Epidermal melanocyte (primary cell): ENCODE measurements around the gene HSD17B2.
A peak's percentile ranks its signal among the peaks of the same experiment; 100 is the strongest.
"Not testable (repeated sequence)": the region's sequence is repeated elsewhere in the genome, so short reads cannot be mapped to it uniquely, and the experiment has no call there.

ENCODE experiments used
- DNase-seq: peaks from one replicate; pipeline ENCODE4 v3.0.0; 2011; ENCODE audit warnings: low spot score; ENCODE audit not compliant: insufficient read length

Gene HSD17B2

DNA sequence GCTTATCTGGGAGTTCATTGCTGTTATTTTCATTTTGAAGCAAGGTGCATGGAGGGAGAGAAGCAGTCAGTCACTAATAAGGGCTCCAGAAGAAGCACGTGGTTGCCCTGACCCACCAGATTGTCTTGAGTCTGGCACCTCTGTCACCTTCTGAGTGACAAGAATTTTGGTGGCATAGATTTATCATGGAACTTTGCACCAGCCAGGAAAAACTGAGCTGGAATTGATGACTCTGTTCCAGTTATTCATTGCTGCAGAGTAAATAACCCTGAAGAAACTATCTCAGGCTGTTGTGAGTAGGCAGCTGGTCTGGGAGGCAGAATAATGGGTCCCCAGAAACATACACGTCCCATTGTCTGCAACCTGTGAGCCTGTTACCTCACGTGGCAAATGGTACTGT, 44.8 kb downstream of the HSD17B2 start:
- DNase-seq, result no peak

GRCh38 chr16:82081264-82081663, 46.2 kb downstream of the HSD17B2 start:
- DNase-seq, result no peak

- no peak for DNase-seq
These were observed 47.0 kb downstream of the HSD17B2 start for GRCh38 chr16:82082097-82082496.

- no peak for DNase-seq
These were observed 47.6 kb downstream of the HSD17B2 start for GRCh38 chr16:82082543-82083244.

DNA sequence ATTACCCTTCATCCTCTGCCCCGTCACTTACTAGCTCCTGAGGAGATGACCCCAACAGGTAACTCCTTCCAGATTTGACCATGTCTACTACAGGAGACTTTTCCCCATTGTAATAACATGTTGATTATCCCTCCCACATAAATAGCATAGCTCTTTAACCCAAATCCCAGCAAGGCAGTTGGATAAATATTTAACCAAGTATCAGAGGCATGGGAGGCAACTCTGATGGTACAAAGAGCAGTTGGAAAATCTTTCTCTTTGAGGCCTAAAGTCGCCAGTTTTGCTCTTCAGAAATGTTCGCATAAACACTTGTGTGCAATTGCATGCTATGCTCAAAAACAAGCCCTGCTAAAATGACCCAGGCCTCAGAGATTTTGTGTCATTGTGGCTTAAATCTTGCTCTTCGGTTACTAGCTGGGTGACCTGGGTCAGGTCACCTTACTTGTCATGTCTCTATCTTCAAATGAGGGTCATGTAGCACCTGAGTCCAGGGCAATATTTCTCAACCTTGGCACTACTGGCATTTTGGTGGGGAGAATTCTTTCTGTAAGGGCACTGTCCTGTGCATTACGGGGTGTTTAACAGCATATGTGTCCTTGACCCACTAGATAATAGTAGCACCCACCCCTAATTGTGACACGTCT, 48.8 kb downstream of the HSD17B2 start:
- no peak for DNase-seq

DNA sequence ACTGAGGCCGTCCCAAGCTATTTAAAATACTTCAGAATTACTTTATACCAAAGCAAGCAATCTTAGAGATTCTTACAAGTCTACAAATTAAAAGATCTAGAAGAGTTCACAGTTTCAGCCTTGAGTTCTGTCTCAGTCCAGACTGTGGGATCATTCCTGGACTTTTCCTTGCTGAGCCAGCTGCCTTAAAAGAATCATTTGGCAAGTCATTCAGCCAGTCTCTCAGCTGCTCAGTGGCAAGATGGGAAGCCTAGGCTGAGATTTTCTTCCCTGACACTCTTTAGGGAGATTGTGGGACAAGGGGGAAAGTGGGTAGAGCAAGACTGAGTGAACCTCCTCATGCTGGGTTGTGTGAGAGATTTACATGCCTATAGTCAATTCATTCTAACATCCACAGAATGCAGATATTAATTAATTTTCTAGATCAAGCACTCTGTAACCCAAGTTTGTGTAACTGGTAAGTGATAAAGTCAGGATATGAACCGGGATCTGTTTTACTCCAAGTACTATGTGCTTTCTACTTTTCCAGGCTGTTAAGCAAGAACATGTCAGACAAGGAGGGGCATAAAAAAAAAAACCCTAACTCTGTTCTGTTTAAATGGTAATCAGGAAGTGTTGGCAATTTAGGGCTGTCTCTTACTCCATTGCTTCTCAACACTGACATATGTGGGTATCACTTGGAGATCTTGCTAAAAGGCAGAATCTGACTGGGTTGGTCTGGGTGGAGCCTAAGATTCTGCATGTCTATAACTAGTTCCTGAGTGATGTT, 50.1 kb downstream of the HSD17B2 start:
- DNase-seq, result no peak

DNA sequence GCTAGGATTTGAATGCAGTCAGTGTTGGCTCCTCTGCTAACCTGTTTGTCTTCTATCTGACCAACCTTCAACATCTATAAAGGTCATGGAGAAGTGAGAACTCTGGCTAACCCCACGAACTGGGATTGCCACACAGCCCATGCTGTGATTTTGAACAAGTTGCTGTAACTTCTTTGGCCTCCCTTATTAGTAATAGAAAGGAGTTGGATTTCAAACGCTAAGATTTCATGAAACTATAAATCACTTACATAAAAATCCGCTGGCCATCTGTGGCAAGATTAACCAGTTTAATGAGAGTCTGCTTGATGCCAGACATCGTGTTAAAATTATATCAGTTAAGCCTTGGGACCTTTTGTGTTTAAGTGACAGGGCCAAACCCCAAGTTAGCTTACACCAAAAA, 53.4 kb downstream of the HSD17B2 start:
- no peak for DNase-seq

DNA sequence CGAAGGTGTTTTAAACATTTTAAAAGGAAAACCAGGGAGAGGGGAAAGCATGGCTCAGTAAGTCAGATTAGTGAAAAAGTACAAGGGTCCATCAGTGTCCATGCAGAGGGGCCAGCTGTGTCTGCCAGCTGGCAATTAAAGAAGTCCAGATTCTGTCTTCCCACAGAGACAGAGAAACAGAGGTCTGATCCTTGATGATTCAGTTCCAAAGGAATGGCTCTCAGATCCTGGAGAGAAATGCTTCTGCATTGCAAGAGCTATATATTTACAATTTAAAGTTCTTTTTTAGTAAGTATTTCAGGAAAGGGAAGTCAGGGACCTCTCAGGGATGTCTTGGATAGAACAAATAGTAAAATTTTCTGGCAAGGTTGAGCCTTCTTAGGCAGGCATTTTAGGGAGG, 56.2 kb downstream of the HSD17B2 start:
- no peak for DNase-seq

DNA sequence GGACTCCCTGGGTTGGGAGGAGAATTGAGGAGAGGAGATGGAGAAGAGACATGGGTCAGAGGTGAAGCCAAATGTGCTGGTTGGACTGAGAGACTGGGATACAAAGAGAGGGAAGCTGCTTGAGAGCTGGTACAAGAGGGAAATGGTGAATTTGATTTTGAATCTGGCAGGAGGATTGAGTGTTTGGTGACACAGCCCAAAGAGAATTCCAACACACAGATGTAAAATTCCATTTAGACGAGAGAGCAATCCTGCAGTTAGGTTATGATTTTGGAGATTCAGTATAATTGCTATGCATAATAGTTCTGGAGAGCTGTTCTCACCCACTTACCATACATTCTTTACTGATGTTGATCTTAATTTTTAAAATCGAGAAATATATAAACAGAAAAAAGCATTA, 57.7 kb downstream of the HSD17B2 start:
- no peak for DNase-seq

GRCh38 chr16:82093666-82094300, 58.7 kb downstream of the HSD17B2 start:
- DNase-seq, result no peak

GRCh38 chr16:82094942-82095540, 60.0 kb downstream of the HSD17B2 start:
- no peak for DNase-seq

DNA sequence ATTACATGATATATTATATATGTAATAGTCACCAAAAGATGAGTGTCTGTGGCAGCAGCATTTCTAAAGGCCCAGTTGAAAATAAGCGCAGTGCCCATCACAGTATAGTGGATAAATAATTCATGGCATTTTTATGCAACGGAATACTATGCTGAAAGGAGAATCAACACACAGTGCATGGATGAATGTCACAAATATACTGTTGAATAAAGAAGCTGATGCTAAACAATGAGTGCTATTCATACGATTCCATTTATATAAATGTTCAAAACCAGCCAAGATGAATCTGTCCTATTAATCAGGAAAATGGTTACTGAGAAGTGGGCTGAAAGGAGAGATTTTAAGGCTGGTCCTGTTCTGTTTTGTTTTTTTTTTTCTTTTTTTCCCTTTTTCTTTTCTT, 61.6 kb downstream of the HSD17B2 start:
- peak; percentile 22 for DNase-seq

GRCh38 chr16:82105107-82105506, 70.1 kb downstream of the HSD17B2 start:
- DNase-seq, result no peak

DNA sequence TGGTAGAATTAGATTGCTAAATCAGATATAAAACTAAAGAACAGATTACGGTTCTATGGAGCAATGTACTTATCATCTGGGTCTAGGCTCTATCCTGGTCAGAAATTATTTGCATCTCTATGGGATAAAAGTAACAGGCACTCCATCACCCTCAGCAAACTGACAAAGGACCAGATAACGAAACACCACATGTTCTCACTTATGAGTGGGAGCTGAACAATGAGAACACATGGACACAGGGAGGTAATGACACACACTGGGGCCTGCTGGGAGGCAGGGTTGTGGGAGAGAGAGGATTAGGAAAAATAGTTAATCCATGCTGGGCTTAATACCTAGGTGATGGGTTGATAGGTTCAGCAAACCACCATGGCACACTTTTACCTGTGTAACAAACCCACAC, 73.0 kb downstream of the HSD17B2 start:
- DNase-seq, result no peak

GRCh38 chr16:82108774-82109173, 73.7 kb downstream of the HSD17B2 start:
- no peak for DNase-seq

DNA sequence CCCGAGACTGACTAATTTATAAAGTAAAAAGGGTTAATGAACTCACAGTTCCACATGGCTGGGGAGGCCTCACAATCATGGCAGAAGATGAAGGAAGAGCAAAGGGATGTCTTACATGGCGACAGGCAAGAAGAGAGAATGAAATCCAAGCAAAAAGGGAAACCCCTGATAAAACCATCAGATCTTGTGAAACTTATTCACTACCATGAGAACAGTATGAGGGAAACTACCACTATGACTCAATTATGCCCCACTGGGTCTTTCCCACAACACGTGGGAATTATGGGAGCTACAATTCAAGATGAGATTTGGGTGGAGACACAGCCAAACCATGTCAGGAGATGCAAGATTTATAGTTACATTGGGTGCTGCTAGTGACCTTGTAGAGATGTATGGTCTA, 74.2 kb downstream of the HSD17B2 start:
- not testable (repeated sequence) for DNase-seq

DNA sequence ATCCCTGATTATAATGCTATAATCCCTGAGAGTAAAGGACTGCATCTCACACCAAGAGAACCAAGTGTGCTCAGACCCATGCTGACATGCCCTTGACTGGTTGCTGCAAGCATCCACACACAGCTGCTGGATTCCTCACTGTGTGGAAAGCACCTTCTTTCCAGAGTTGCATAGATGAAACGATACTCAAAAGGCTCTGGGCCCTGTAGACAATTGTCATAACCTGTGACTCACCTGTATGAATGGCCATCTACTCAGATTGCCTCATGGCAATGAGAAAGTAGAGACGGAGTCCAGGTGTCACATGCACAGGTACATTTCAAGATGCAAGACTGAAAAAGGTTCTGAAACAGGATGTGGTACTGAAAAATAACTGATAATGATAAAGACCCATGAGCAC, 76.9 kb downstream of the HSD17B2 start:
- DNase-seq, result no peak

GRCh38 chr16:82113741-82114140, 78.7 kb downstream of the HSD17B2 start:
- DNase-seq, result no peak

GRCh38 chr16:82116535-82116934, 81.5 kb downstream of the HSD17B2 start:
- DNase-seq, result no peak

- no peak for DNase-seq
These were observed 83.7 kb downstream of the HSD17B2 start for GRCh38 chr16:82118749-82119148.

DNA sequence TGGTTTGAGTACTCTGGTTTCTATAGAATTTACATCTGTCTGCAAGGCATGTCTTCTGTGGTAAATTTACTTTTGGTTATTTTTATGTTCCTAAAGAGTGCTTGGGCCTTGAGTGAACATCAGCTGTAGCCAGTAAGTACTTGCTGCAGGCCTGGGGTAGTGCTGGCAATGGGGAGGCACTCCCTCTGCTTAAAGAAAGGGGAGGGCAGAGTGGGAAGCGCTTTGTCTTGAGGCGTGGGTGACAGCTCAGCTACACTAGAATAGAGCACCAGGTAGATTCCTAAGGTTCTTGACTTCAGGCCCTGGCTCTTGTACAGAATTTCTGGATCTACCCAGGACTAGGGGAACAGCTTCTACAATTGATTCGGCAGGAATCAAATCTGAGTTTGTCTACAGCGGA, 84.4 kb downstream of the HSD17B2 start:
- DNase-seq, result no peak

- no peak for DNase-seq
These were observed 89.6 kb downstream of the HSD17B2 start for GRCh38 chr16:82124651-82125050.
